ENCODE results near the gene LRRC53.

LRRC53 gene

GRCh38 chr1:74496669-74497068, 15.7 kb downstream of the LRRC53 start:
- Histone ChIP-seq H3K9ac (ENCODE audit: insufficient read length, low read depth) (no peak overlapping the region), H3K4me3 (ENCODE audit: insufficient read length, low read depth) (no peak overlapping the region), H3K36me3 (ENCODE audit: insufficient read depth, insufficient read length, low read length) (no peaks in the 10 kb centered on the region), H3K4me1 (ENCODE audit: insufficient read depth, insufficient read length) (no peaks in the 10 kb centered on the region), H3K9me3 (ENCODE audit: insufficient read depth, low read length) (no peaks in the 10 kb centered on the region), H3K27me3 (ENCODE audit: insufficient read depth, insufficient read length) (no peaks in the 10 kb centered on the region)
- DNase-seq (ENCODE audit: low read depth, low spot score), result no peak
- TF ChIP-seq SUZ12 (IDR thresholded peaks at IDR 0.05; ENCODE audit: extremely low read depth, insufficient read depth, insufficient read length), result no peak
- TF ChIP-seq YY1 (IDR thresholded peaks at IDR 0.05; ENCODE audit: insufficient read depth, insufficient read length), result no peak
- no peak for TF ChIP-seq ZNF274 (IDR thresholded peaks at IDR 0.05; ENCODE audit: low read depth, low read length)

- no peak for DNase-seq (ENCODE audit: low read depth, low spot score)
- Histone ChIP-seq H3K9me3 (ENCODE audit: insufficient read depth, low read length) (no peaks in the 10 kb centered on the region), H3K4me3 (ENCODE audit: insufficient read length, low read depth) (no peak overlapping the region), H3K4me1 (ENCODE audit: insufficient read depth, insufficient read length) (no peaks in the 10 kb centered on the region), H3K27me3 (ENCODE audit: insufficient read depth, insufficient read length) (no peaks in the 10 kb centered on the region), H3K36me3 (ENCODE audit: insufficient read depth, insufficient read length, low read length) (no peaks in the 10 kb centered on the region), H3K9ac (ENCODE audit: insufficient read length, low read depth) (no peak overlapping the region)
- no peak for TF ChIP-seq ZNF274 (IDR thresholded peaks at IDR 0.05; ENCODE audit: low read depth, low read length)
- no peak for TF ChIP-seq YY1 (IDR thresholded peaks at IDR 0.05; ENCODE audit: insufficient read depth, insufficient read length)
- no peak for TF ChIP-seq SUZ12 (IDR thresholded peaks at IDR 0.05; ENCODE audit: extremely low read depth, insufficient read depth, insufficient read length)
These were observed 26.4 kb downstream of the LRRC53 start for GRCh38 chr1:74486036-74486435.

GRCh38 chr1:74485622-74486021, 26.8 kb downstream of the LRRC53 start:
- Histone ChIP-seq H3K9me3 (ENCODE audit: insufficient read depth, low read length) (no peaks in the 10 kb centered on the region), H3K4me1 (ENCODE audit: insufficient read depth, insufficient read length) (no peaks in the 10 kb centered on the region), H3K9ac (ENCODE audit: insufficient read length, low read depth) (no peak overlapping the region), H3K36me3 (ENCODE audit: insufficient read depth, insufficient read length, low read length) (no peaks in the 10 kb centered on the region), H3K27me3 (ENCODE audit: insufficient read depth, insufficient read length) (no peaks in the 10 kb centered on the region), H3K4me3 (ENCODE audit: insufficient read length, low read depth) (no peak overlapping the region)
- DNase-seq (ENCODE audit: low read depth, low spot score), result no peak
- TF ChIP-seq YY1 (IDR thresholded peaks at IDR 0.05; ENCODE audit: insufficient read depth, insufficient read length), result no peak
- TF ChIP-seq SUZ12 (IDR thresholded peaks at IDR 0.05; ENCODE audit: extremely low read depth, insufficient read depth, insufficient read length), result no peak
- TF ChIP-seq ZNF274 (IDR thresholded peaks at IDR 0.05; ENCODE audit: low read depth, low read length), result no peak

- Histone ChIP-seq H3K9ac (ENCODE audit: insufficient read length, low read depth) (no peak overlapping the region), H3K27me3 (ENCODE audit: insufficient read depth, insufficient read length) (no peaks in the 10 kb centered on the region), H3K9me3 (ENCODE audit: insufficient read depth, low read length) (no peaks in the 10 kb centered on the region), H3K36me3 (ENCODE audit: insufficient read depth, insufficient read length, low read length) (no peaks in the 10 kb centered on the region), H3K4me3 (ENCODE audit: insufficient read length, low read depth) (no peak overlapping the region), H3K4me1 (ENCODE audit: insufficient read depth, insufficient read length) (no peaks in the 10 kb centered on the region)
- TF ChIP-seq YY1 (IDR thresholded peaks at IDR 0.05; ENCODE audit: insufficient read depth, insufficient read length) (no peak), SUZ12 (IDR thresholded peaks at IDR 0.05; ENCODE audit: extremely low read depth, insufficient read depth, insufficient read length) (no peak), ZNF274 (IDR thresholded peaks at IDR 0.05; ENCODE audit: low read depth, low read length) (no peak)
- DNase-seq (ENCODE audit: low read depth, low spot score), result no peak
These were observed 30.8 kb downstream of the LRRC53 start for GRCh38 chr1:74481607-74482006.

GRCh38 chr1:74480068-74480467, 32.3 kb downstream of the LRRC53 start:
- Histone ChIP-seq H3K4me1 (ENCODE audit: insufficient read depth, insufficient read length) (no peaks in the 10 kb centered on the region), H3K27me3 (ENCODE audit: insufficient read depth, insufficient read length) (no peaks in the 10 kb centered on the region), H3K36me3 (ENCODE audit: insufficient read depth, insufficient read length, low read length) (no peaks in the 10 kb centered on the region), H3K9ac (ENCODE audit: insufficient read length, low read depth) (no peak overlapping the region), H3K4me3 (ENCODE audit: insufficient read length, low read depth) (no peak overlapping the region), H3K9me3 (ENCODE audit: insufficient read depth, low read length) (no peaks in the 10 kb centered on the region)
- DNase-seq (ENCODE audit: low read depth, low spot score), result no peak
- no peak for TF ChIP-seq YY1 (IDR thresholded peaks at IDR 0.05; ENCODE audit: insufficient read depth, insufficient read length)
- TF ChIP-seq SUZ12 (IDR thresholded peaks at IDR 0.05; ENCODE audit: extremely low read depth, insufficient read depth, insufficient read length), result no peak
- TF ChIP-seq ZNF274 (IDR thresholded peaks at IDR 0.05; ENCODE audit: low read depth, low read length), result no peak

- no peaks in the 10 kb centered on the region for H3K4me1 ChIP-seq (ENCODE audit: insufficient read depth, insufficient read length)
- TF ChIP-seq SUZ12 (IDR thresholded peaks at IDR 0.05; ENCODE audit: extremely low read depth, insufficient read depth, insufficient read length), result no peak
- no peak for TF ChIP-seq ZNF274 (IDR thresholded peaks at IDR 0.05; ENCODE audit: low read depth, low read length)
- TF ChIP-seq YY1 (IDR thresholded peaks at IDR 0.05; ENCODE audit: insufficient read depth, insufficient read length), result no peak
- H3K9ac ChIP-seq (ENCODE audit: insufficient read length, low read depth), result no peak overlapping the region
- no peaks in the 10 kb centered on the region for H3K9me3 ChIP-seq (ENCODE audit: insufficient read depth, low read length)
- H3K4me3 ChIP-seq (ENCODE audit: insufficient read length, low read depth), result no peak overlapping the region
- H3K36me3 ChIP-seq (ENCODE audit: insufficient read depth, insufficient read length, low read length), result no peaks in the 10 kb centered on the region
- DNase-seq (ENCODE audit: low read depth, low spot score), result no peak
- no peaks in the 10 kb centered on the region for H3K27me3 ChIP-seq (ENCODE audit: insufficient read depth, insufficient read length)
These were observed 33.4 kb downstream of the LRRC53 start for GRCh38 chr1:74478979-74479378.

GRCh38 chr1:74474585-74474984, 37.8 kb downstream of the LRRC53 start:
- Histone ChIP-seq H3K9me3 (ENCODE audit: insufficient read depth, low read length) (no peaks in the 10 kb centered on the region), H3K9ac (ENCODE audit: insufficient read length, low read depth) (no peak overlapping the region), H3K4me1 (ENCODE audit: insufficient read depth, insufficient read length) (no peaks in the 10 kb centered on the region), H3K27me3 (ENCODE audit: insufficient read depth, insufficient read length) (no peaks in the 10 kb centered on the region), H3K36me3 (ENCODE audit: insufficient read depth, insufficient read length, low read length) (no peaks in the 10 kb centered on the region), H3K4me3 (ENCODE audit: insufficient read length, low read depth) (no peak overlapping the region)
- no peak for DNase-seq (ENCODE audit: low read depth, low spot score)
- no peak for TF ChIP-seq SUZ12 (IDR thresholded peaks at IDR 0.05; ENCODE audit: extremely low read depth, insufficient read depth, insufficient read length)
- no peak for TF ChIP-seq ZNF274 (IDR thresholded peaks at IDR 0.05; ENCODE audit: low read depth, low read length)
- no peak for TF ChIP-seq YY1 (IDR thresholded peaks at IDR 0.05; ENCODE audit: insufficient read depth, insufficient read length)

Measured in NT2/D1 (cell line).